Lower lobe of right lung (tissue), 2 donors: Measurements from ENCODE around the gene NOD2. TPM values are rescaled to one million over a fixed set of nuclear protein-coding genes. Genes with fewer than 3 reads are reported as not detected.

Experiments used
- ATAC-seq, 2 donors: fragments of 200-7000 bp; cut with Tn5 transposase; one replicate each; pipeline ENCODE4 v1.9.1; 2020 to 2022; ENCODE audit warnings: mild to moderate bottlenecking in 2 of 2, moderate library complexity in 2 of 2
- DNase-seq: peaks from one replicate; pipeline ENCODE4 v3.0.0-alpha.2; 2020
- H3K27ac ChIP-seq: fragments of 200-600 bp; one replicate; pipeline ENCODE4 v1.8.0; 2022
- H3K27me3 ChIP-seq: fragments of 200-600 bp; one replicate; pipeline ENCODE4 v1.8.0; 2022; ENCODE audit warnings: low read depth
- H3K36me3 ChIP-seq: fragments of 200-600 bp; one replicate; pipeline ENCODE4 v1.8.0; 2022; ENCODE audit warnings: mild to moderate bottlenecking
- H3K4me1 ChIP-seq: fragments of 200-600 bp; one replicate; pipeline ENCODE4 v1.8.0; 2022
- H3K4me3 ChIP-seq: fragments of 200-600 bp; one replicate; pipeline ENCODE4 v1.8.0; 2022; ENCODE audit warnings: mild to moderate bottlenecking
- H3K9me3 ChIP-seq: fragments of 200-600 bp; one replicate; pipeline ENCODE4 v1.8.0; 2022
- intact Hi-C: fragments of 100-400 bp; cut with DNase I; formaldehyde crosslinking; loops from one replicate; pipeline ENCODE4 v1.11.0; 2022
- total RNA-seq: library from RNA; stranded (reverse); fragmentation: NEBNext Ultra II Directional; extraction: Animal tissue kit (Norgen Biotek cat#: 25700); gene quantifications from one replicate; pipeline ENCODE4 v1.2.1, GENCODE V29; 2021
- TF ChIP-seq, protein P1 (sequence below): fragments of 200-600 bp; IDR thresholded peaks from one replicate; pipeline ENCODE4 v1.8.0; 2022; ENCODE audit warnings: antibody characterized with exemption, mild to moderate bottlenecking
- donor health status: DM: no; HTN: yes; CAD: no; lungs with severe emphysema.

NOD2 gene
- total RNA-seq, 1 donor from 2014 or later, result 13.2 TPM

DNA sequence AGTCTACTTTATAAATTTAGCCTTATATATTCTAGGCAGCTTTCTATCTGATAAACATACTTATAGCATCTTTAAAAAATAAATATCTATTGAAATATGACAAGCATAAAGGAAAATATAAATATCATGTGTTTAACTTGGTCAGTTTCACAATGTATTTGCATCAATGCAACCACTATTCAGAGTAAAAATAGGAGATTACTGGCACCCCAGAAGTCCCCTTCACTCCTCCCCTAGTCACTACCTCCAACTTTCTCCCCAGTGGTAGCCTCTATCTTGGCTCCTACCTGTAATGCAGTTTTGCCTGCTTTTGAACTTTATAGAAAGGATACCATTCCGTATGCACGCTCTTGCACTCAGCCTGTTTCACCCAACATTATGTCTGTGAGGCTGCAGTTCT, 3.2 kb upstream of the NOD2 start:
- no peaks in the 10 kb centered on the region for H3K27me3 ChIP-seq
- H3K4me1 ChIP-seq, result peaks cover 15% of the 10 kb centered on the region
- DNase-seq (no peak), ATAC-seq (no peak)
- no peak overlapping the region for H3K4me3 ChIP-seq
- TF ChIP-seq, protein P1, sequence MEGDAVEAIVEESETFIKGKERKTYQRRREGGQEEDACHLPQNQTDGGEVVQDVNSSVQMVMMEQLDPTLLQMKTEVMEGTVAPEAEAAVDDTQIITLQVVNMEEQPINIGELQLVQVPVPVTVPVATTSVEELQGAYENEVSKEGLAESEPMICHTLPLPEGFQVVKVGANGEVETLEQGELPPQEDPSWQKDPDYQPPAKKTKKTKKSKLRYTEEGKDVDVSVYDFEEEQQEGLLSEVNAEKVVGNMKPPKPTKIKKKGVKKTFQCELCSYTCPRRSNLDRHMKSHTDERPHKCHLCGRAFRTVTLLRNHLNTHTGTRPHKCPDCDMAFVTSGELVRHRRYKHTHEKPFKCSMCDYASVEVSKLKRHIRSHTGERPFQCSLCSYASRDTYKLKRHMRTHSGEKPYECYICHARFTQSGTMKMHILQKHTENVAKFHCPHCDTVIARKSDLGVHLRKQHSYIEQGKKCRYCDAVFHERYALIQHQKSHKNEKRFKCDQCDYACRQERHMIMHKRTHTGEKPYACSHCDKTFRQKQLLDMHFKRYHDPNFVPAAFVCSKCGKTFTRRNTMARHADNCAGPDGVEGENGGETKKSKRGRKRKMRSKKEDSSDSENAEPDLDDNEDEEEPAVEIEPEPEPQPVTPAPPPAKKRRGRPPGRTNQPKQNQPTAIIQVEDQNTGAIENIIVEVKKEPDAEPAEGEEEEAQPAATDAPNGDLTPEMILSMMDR, result no peak
- H3K27ac ChIP-seq, result no peak overlapping the region
- intact Hi-C loops, result no loop called here
- H3K9me3 ChIP-seq, result no peaks in the 10 kb centered on the region
- H3K36me3 ChIP-seq, result no peaks in the 10 kb centered on the region

DNA sequence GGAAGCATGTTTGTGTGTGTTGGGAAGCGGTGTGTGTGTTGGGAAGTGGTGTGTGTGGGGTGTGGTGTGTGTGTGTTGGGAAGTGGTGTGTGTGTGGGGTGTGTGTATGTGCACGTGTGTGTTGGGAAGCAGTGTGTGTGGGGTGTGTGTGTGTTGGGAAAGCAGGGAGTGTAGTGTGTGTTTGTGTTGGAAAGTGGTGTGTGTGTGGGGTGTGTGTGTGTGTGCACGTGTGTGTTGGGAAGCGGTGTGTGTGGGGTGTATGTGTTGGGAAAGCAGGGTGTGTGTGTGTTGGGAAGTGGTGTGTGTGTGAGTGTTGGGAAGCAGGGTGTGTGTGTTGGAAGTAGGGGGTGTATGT, 785 bp upstream of the NOD2 start:
- TF ChIP-seq, protein P1, result no peak
- ATAC-seq (no peak), DNase-seq (no peak)
- intact Hi-C loops, result no loop called here
- no peaks in the 10 kb centered on the region for H3K36me3 ChIP-seq
- no peaks in the 10 kb centered on the region for H3K9me3 ChIP-seq
- no peak overlapping the region for H3K27ac ChIP-seq
- H3K27me3 ChIP-seq, result no peaks in the 10 kb centered on the region
- H3K4me3 ChIP-seq, result no peak overlapping the region
- peaks cover 37% of the 10 kb centered on the region for H3K4me1 ChIP-seq

DNA sequence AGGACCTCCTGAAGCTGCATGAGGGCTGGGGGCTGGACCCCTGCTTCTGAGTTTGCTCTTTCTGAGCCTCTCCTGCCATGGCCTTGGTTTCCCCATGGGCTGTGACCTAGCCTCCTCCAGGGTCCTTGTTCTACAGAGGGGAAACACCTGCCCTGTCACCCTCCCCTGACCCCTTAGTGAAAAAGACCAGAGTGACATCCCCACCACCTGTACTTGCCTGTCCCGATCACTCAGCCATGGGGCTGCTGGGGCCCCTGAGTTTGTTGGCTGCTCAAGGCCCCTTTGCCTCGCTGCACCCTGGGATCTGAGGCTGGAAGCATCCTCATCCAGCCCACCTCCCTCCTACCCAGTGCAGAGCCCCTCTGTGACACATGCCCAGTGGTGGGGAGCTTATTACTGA, 800 bp downstream of the NOD2 start:
- ATAC-seq, result no peak

GRCh38 chr16:50695017-50696000, 1.9 kb downstream of the NOD2 start:
- peak; percentile 49 to 60 for ATAC-seq
- H3K27me3 ChIP-seq, result no peaks in the 10 kb centered on the region
- intact Hi-C loops, result no loop called here
- H3K36me3 ChIP-seq, result no peaks in the 10 kb centered on the region
- H3K4me1 ChIP-seq, result peaks cover 57% of the 10 kb centered on the region
- TF ChIP-seq, protein P1, result no peak
- no peaks in the 10 kb centered on the region for H3K9me3 ChIP-seq
- DNase-seq, result no peak
- H3K4me3 ChIP-seq, result peak overlapping the region; percentile 58
- peak overlapping the region; percentile 83 for H3K27ac ChIP-seq

More for the DNA sequence above, 800 bp downstream of the NOD2 start:
- no peak for DNase-seq
- intact Hi-C loops, result no loop called here
- H3K36me3 ChIP-seq, result no peaks in the 10 kb centered on the region
- TF ChIP-seq, protein P1, result no peak
- H3K27ac ChIP-seq, result peak overlapping the region; percentile 67
- no peaks in the 10 kb centered on the region for H3K9me3 ChIP-seq
- H3K27me3 ChIP-seq, result no peaks in the 10 kb centered on the region
- H3K4me3 ChIP-seq, result peak overlapping the region; percentile 58
- peaks cover 47% of the 10 kb centered on the region for H3K4me1 ChIP-seq

DNA sequence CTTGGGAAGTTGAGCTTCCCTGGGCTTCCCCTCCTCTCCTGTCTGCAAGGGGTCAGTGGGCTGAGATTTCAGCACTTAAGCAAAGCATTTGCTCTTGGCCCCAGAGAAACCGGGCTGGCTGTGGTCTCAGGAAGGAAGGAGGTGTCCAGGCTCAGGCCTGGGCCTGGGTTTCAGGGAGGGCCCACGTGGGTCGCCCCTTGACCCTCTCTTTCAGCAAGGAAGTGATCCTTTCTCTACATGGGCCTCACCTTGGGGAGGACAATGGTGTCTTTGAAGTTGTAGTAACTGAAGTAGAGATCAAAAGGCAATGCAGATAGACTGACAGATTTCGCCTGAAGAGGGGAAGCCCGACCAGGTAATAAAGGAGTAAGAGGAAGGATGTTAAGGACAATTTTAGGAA, 2.7 kb downstream of the NOD2 start:
- Histone ChIP-seq H3K36me3 (no peaks in the 10 kb centered on the region), H3K4me1 (peaks cover 57% of the 10 kb centered on the region), H3K9me3 (no peaks in the 10 kb centered on the region), H3K4me3 (no peak overlapping the region), H3K27ac (peak overlapping the region; percentile 83), H3K27me3 (no peaks in the 10 kb centered on the region)
- ATAC-seq, result no peak
- TF ChIP-seq, protein P1, result no peak
- DNase-seq, result no peak
- intact Hi-C loops, result no loop called here
